ENCODE data around the gene TRIO.

GRCh38 chr5:14435481-14435880 lies 292.3 kb downstream of the TRIO start:
- TF ChIP-seq TARDBP (IDR thresholded peaks at IDR 0.05) = no peak
- no peak for TF ChIP-seq PKNOX1 (IDR thresholded peaks at IDR 0.05)
- no peak for TF ChIP-seq SUZ12 (IDR thresholded peaks at IDR 0.05)
- TF ChIP-seq HDGF (IDR thresholded peaks at IDR 0.05; ENCODE audit: borderline replicate concordance) = no peak
- no peak for TF ChIP-seq ARNT (IDR thresholded peaks at IDR 0.05)
- TF ChIP-seq ELF4 (IDR thresholded peaks at IDR 0.05) = no peak
